ENCODE results near the gene ITGA11. TPM values are rescaled to one million over a fixed set of nuclear protein-coding genes. Genes with fewer than 3 reads are reported as not detected.

Gene ITGA11
- total RNA-seq, 3 donors from 2014 or later (not counting 1 experiment from before 2014, with no cell fraction given), result not detected

GRCh38 chr15:68409736-68410370 lies 22.1 kb downstream of the ITGA11 start:
- no peaks in the 10 kb centered on the region for H3K9me3 ChIP-seq (ENCODE audit: control insufficient read depth, insufficient read depth, low read length)
- H3K4me1 ChIP-seq (ENCODE audit: control insufficient read depth, insufficient read depth, low read length), result no peaks in the 10 kb centered on the region
- no peaks in the 10 kb centered on the region for H3K36me3 ChIP-seq (ENCODE audit: control insufficient read depth, insufficient read depth, low read length)
- H3K36me3 Mint-ChIP-seq, result no peaks in the 10 kb centered on the region
- no peak for TF ChIP-seq CTCF (IDR thresholded peaks at IDR 0.05)
- DNase-seq, result no peak
- intact Hi-C loops (cut with micrococcal nuclease), result no loop called here
- no peak overlapping the region for H3K4me3 ChIP-seq (ENCODE audit: low read length)
- H3K4me1 Mint-ChIP-seq, result no peaks in the 10 kb centered on the region
- no peaks in the 10 kb centered on the region for H3K27me3 Mint-ChIP-seq (ENCODE audit: low read depth in 2 of 2)
- no peak for ATAC-seq
- 89% methylated on average over 10 of the region's 11 CpGs for WGBS (ENCODE audit: insufficient coverage)
- no peaks in the 10 kb centered on the region for H3K27me3 ChIP-seq (ENCODE audit: control insufficient read depth, insufficient read depth, low read length)
- H3K27ac ChIP-seq (ENCODE audit: low read length), result no peak overlapping the region
- no peak overlapping the region for H3K27ac Mint-ChIP-seq
- H3K4me3 Mint-ChIP-seq, result no peak overlapping the region
- no peaks in the 10 kb centered on the region for H3K9me3 Mint-ChIP-seq

GRCh38 chr15:68408971-68409370 lies 23.0 kb downstream of the ITGA11 start:
- DNase-seq, result no peak
- Histone ChIP-seq H3K27me3 (ENCODE audit: control insufficient read depth, insufficient read depth, low read length) (no peaks in the 10 kb centered on the region), H3K9me3 (ENCODE audit: control insufficient read depth, insufficient read depth, low read length) (no peaks in the 10 kb centered on the region), H3K27ac (ENCODE audit: low read length) (no peak overlapping the region), H3K36me3 (ENCODE audit: control insufficient read depth, insufficient read depth, low read length) (no peaks in the 10 kb centered on the region), H3K4me1 (ENCODE audit: control insufficient read depth, insufficient read depth, low read length) (no peaks in the 10 kb centered on the region), H3K4me3 (ENCODE audit: low read length) (no peak overlapping the region)
- no peak for ATAC-seq
- Mint-ChIP-seq H3K9me3 (no peaks in the 10 kb centered on the region), H3K4me3 (no peak overlapping the region), H3K36me3 (no peaks in the 10 kb centered on the region), H3K4me1 (no peaks in the 10 kb centered on the region), H3K27ac (no peak overlapping the region), H3K27me3 (ENCODE audit: low read depth in 2 of 2) (no peaks in the 10 kb centered on the region)
- intact Hi-C loops (cut with micrococcal nuclease), result no loop called here
- WGBS (ENCODE audit: insufficient coverage), result 95% methylated on average over 4 of the region's 4 CpGs
- TF ChIP-seq CTCF (IDR thresholded peaks at IDR 0.05), result no peak

GRCh38 chr15:68407886-68408881 lies 23.8 kb downstream of the ITGA11 start:
- Mint-ChIP-seq H3K27ac (no peak overlapping the region), H3K27me3 (ENCODE audit: low read depth in 2 of 2) (no peaks in the 10 kb centered on the region), H3K4me3 (no peak overlapping the region), H3K9me3 (peaks cover 0 to 2% of the 10 kb centered on the region in 2 donors), H3K36me3 (no peaks in the 10 kb centered on the region), H3K4me1 (no peaks in the 10 kb centered on the region)
- intact Hi-C loops (cut with micrococcal nuclease), result no loop called here
- Histone ChIP-seq H3K36me3 (ENCODE audit: control insufficient read depth, insufficient read depth, low read length) (no peaks in the 10 kb centered on the region), H3K27ac (ENCODE audit: low read length) (no peak overlapping the region), H3K9me3 (ENCODE audit: control insufficient read depth, insufficient read depth, low read length) (no peaks in the 10 kb centered on the region), H3K4me1 (ENCODE audit: control insufficient read depth, insufficient read depth, low read length) (no peaks in the 10 kb centered on the region), H3K27me3 (ENCODE audit: control insufficient read depth, insufficient read depth, low read length) (no peaks in the 10 kb centered on the region), H3K4me3 (ENCODE audit: low read length) (no peak overlapping the region)
- whole genome bisulfite sequencing (ENCODE audit: insufficient coverage), result 92% methylated on average over 9 of the region's 9 CpGs
- peak in 1 of 2 donors; percentile 8 for DNase-seq
- TF ChIP-seq CTCF (IDR thresholded peaks at IDR 0.05), result no peak
- no peak for ATAC-seq

Measured in natural killer cell (primary cell).